HepG2 (cell line): Measurements from ENCODE around the gene RNF8. TPM values are rescaled to one million over a fixed set of nuclear protein-coding genes. Genes with fewer than 3 reads are reported as not detected.

ENCODE experiments used
- ATF3 ChIP-seq: sonication (generic); formaldehyde crosslinking; IDR thresholded peaks from 2 replicates; pipeline ENCODE4 v1.4.0; 2020; ENCODE audit warnings: missing genetic modification reagents
- EP300 ChIP-seq, 3 experiments: sonication (generic) in 1 of 3; formaldehyde crosslinking in 1 of 3; IDR thresholded peaks; 2 replicates each; pipeline versions ENCODE4 v1.5.1 to v1.6.1; 2011 to 2020; ENCODE audit warnings: low read depth in 2 of 3, low read length in 2 of 3, borderline replicate concordance in 1 of 3, improper control_type of control experiment in 1 of 3, mild to moderate bottlenecking in 1 of 3, missing genetic modification reagents in 1 of 3, moderate library complexity in 1 of 3
- GTF2F1 ChIP-seq: fragments of 150-350 bp; IDR thresholded peaks from 2 replicates; pipeline ENCODE4 v1.6.1; 2014; ENCODE audit warnings: low read length
- ISL2 ChIP-seq: sonication (generic); formaldehyde crosslinking; IDR thresholded peaks from 2 replicates; pipeline ENCODE4 v1.5.0; 2020; ENCODE audit warnings: missing genetic modification reagents
- KAT2B ChIP-seq: fragments of 150-350 bp; IDR thresholded peaks from 2 replicates; pipeline ENCODE4 v1.6.1; 2014; ENCODE audit warnings: low read depth, low read length, borderline replicate concordance
- PHF21A ChIP-seq: sonication (generic); formaldehyde crosslinking; IDR thresholded peaks from 2 replicates; pipeline ENCODE4 v1.5.0; 2020; ENCODE audit warnings: mild to moderate bottlenecking, missing genetic modification reagents
- REPIN1 ChIP-seq: sonication (generic); formaldehyde crosslinking; IDR thresholded peaks from 2 replicates; pipeline ENCODE4 v1.8.0; 2022; ENCODE audit warnings: missing genetic modification reagents, low read depth, mild to moderate bottlenecking, borderline replicate concordance
- REST ChIP-seq, 2 experiments: IDR thresholded peaks; 2 replicates each; pipeline ENCODE4 v1.6.1; 2011 to 2012; ENCODE audit warnings: low read length in 2 of 2, borderline replicate concordance in 1 of 2, low read depth in 1 of 2, mild to moderate bottlenecking in 1 of 2, moderate library complexity in 1 of 2
- TBL1XR1 ChIP-seq: fragments of 150-350 bp; IDR thresholded peaks from 2 replicates; pipeline ENCODE4 v1.6.1; 2014; ENCODE audit warnings: borderline replicate concordance, low read length; ENCODE audit not compliant: partially characterized antibody
- ZBED4 ChIP-seq: sonication (generic); formaldehyde crosslinking; IDR thresholded peaks from 2 replicates; pipeline ENCODE4 v1.4.0; 2020; ENCODE audit warnings: missing genetic modification reagents, borderline replicate concordance
- ZBTB33 ChIP-seq: sonication (generic); formaldehyde crosslinking; IDR thresholded peaks from 2 replicates; pipeline ENCODE4 v1.4.0; 2020; ENCODE audit warnings: missing genetic modification reagents
- ZNF678 ChIP-seq: sonication (generic); formaldehyde crosslinking; IDR thresholded peaks from 2 replicates; pipeline ENCODE4 v1.4.0; 2020; ENCODE audit warnings: mild to moderate bottlenecking, missing genetic modification reagents
- ZSCAN30 ChIP-seq: sonication (generic); formaldehyde crosslinking; IDR thresholded peaks from 2 replicates; pipeline ENCODE4 v1.5.0; 2020; ENCODE audit warnings: mild to moderate bottlenecking, missing genetic modification reagents
- polyA plus RNA-seq, 8 experiments: library from polyadenylated mRNA; depleted of rRNA in 3 of 8; stranded (reverse) in 7 of 8; unstranded in 1 of 8; fragments of >200 nt; fragmentation: Illumina TruSeq in 4 of 8; extraction: Trizol in 4 of 8; gene quantifications; 2 replicates each; pipeline versions ENCODE4 v1.2.1 to v1.2.3, GENCODE V29; 2011 to 2016; ENCODE audit warnings: low read depth in 4 of 8, missing spikeins in 1 of 8, mixed read lengths in 1 of 8; ENCODE audit not compliant: insufficient read depth in 1 of 8
- total RNA-seq, 5 experiments: library from RNA; depleted of rRNA; stranded (reverse); fragments of >200 nt; fragmentation: Illumina TruSeq; extraction: Trizol; gene quantifications; 2 replicates each; pipeline ENCODE4 v1.2.3, GENCODE V29; 2016; ENCODE audit warnings: low read depth in 1 of 5

RNF8 gene
- total and polyA plus RNA-seq, 2 of the 13 experiments (the other 11 are each of a cell fraction or from before 2014, with no cell fraction given), result 21.8 to 47.6 TPM

GRCh38 chr6:37369321-37370201 lies 15.8 kb downstream of the RNF8 start (continued):
- TF ChIP-seq ZSCAN30 (CRISPR knock-in tag) (no peak), ATF3 (CRISPR knock-in tag) (peak; percentile 54; the same call in 1 of the 2 replicates), REPIN1 (peak; percentile 33; the same call in 1 of the 2 replicates), EP300 (IDR thresholded peaks at IDR 0.05; ENCODE audit: low read depth in 2 of 2, low read length in 2 of 2) (peak; percentile 53 to 85; a peak in 3 of 4 replicates), EP300 (CRISPR knock-in tag; IDR thresholded peaks at IDR 0.05; ENCODE audit: borderline replicate concordance) (peak; percentile 90), REST (IDR thresholded peaks at IDR 0.05; ENCODE audit: borderline replicate concordance in 1 of 2, low read depth in 1 of 2, low read length in 2 of 2) (peak in 1 of 2 experiments; percentile 4; a peak in 1 of 4 replicates), PHF21A (peak; percentile 66; the same call in 1 of the 2 replicates), TBL1XR1 (peak; percentile 87), KAT2B (0 out of 2 replicates have a peak, but pooled peaks have one; percentile 23), GTF2F1 (no peak), ISL2 (CRISPR knock-in tag) (peak; percentile 84), ZNF678 (CRISPR knock-in tag) (no peak), ZBED4 (CRISPR knock-in tag) (0 out of 2 replicates have a peak, but pooled peaks have one; percentile 45), ZBTB33 (CRISPR knock-in tag) (peak; percentile 36; the same call in 1 of the 2 replicates)
